HG02759 (cell line): ENCODE measurements around the gene A1BG.
"Not testable (repeated sequence)": the region's sequence is repeated elsewhere in the genome, so short reads cannot be mapped to it uniquely, and the experiment has no call there.

Experiments
- ATAC-seq: cut with Tn5 transposase; IDR thresholded peaks from one replicate; pipeline ENCODE4 v1.9.1; 2021; ENCODE audit warnings: mild to moderate bottlenecking, moderate library complexity; ENCODE audit not compliant: unreplicated experiment

Gene A1BG

GRCh38 chr19:58386576-58387337, 33.5 kb upstream of the A1BG start, which contains the start of gene RPS5:
Gene RPS5, plus strand, starts transcription at chr19:58387269. Its CDS starts 869 bp downstream, at chr19:58388138.
- peak; percentile 83 for ATAC-seq

- no peak for ATAC-seq
These were observed 32.7 kb upstream of the A1BG start for GRCh38 chr19:58385891-58386575.

- ATAC-seq = no peak
These were observed 32.1 kb upstream of the A1BG start for GRCh38 chr19:58385313-58385890.

GRCh38 chr19:58382997-58383603, 29.8 kb upstream of the A1BG start:
- no peak for ATAC-seq

GRCh38 chr19:58381460-58382212, 28.3 kb upstream of the A1BG start:
- ATAC-seq = no peak

- ATAC-seq = peak; percentile 85
These were observed 27.6 kb upstream of the A1BG start, which contains the start of gene ZNF837 for GRCh38 chr19:58380662-58381459. Gene ZNF837, minus strand, starts transcription at chr19:58381030. Its CDS starts 11,698 bp downstream, at chr19:58369332.

GRCh38 chr19:58380037-58380661, 26.9 kb upstream of the A1BG start:
- ATAC-seq = no peak

GRCh38 chr19:58379246-58379645, 26.0 kb upstream of the A1BG start:
- ATAC-seq = no peak

GRCh38 chr19:58376724-58377123, 23.4 kb upstream of the A1BG start:
- ATAC-seq = not testable (repeated sequence)

- no peak for ATAC-seq
These were observed 20.9 kb upstream of the A1BG start for GRCh38 chr19:58374200-58374599.

- no peak for ATAC-seq
These were observed 19.2 kb upstream of the A1BG start for GRCh38 chr19:58372311-58373133.

- ATAC-seq = no peak
These were observed 15.5 kb upstream of the A1BG start for GRCh38 chr19:58368561-58369360.

- ATAC-seq = no peak
These were observed 14.6 kb upstream of the A1BG start for GRCh38 chr19:58367698-58368454.

- ATAC-seq = no peak
These were observed 13.5 kb upstream of the A1BG start for GRCh38 chr19:58366585-58367430.

- ATAC-seq = no peak
These were observed 10.9 kb upstream of the A1BG start for GRCh38 chr19:58364146-58364545.
